HG03460 (cell line): ENCODE data around the gene CFLAR.
"Not testable (repeated sequence)": the region's sequence is repeated elsewhere in the genome, so short reads cannot be mapped to it uniquely, and the experiment has no call there.

ENCODE experiments used
- ATAC-seq: cut with Tn5 transposase; IDR thresholded peaks from one replicate; pipeline ENCODE4 v1.9.1; 2021; ENCODE audit not compliant: unreplicated experiment

Gene CFLAR

DNA sequence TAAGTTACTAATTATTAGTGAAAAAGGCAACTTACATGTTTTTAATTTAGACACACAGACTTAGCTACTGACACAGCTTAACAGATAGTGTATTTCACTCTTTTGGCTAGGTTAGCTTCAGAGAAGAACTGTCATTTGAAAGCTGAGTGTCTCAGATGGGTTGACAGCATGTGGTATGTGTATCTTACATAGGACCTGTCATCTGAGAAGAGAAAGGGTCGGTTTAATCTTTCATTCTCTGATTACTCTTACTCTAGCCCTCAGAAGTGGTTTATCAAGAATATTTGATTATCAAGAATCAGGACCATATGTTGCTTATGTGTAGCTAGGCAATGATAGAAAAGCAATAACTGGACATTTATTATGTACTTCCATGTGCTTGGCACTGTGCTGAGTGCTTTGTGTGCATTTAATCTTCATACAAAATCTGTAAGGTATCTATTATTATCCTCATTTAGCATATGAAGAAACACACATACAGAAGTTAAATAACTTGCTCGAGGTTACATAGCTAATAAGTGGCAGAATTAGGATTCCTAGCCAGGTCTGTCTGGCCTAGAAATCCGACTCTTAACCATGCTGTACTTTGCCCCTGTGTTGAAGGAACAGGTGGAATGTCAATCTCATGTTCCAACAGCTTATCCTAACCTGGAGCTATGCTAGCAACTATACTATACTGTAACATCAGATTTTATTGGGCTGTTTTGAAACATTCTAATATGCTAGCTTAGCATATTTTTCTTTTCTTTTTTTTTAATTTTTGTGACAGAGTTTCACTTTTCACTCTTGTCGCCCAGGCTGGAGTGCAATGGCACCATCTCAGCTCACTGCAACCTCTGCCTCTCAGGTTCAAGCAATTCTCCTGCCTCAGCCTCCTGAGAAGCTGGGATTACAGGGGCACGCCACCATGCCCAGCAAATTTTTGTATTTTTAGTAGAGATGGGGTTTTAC, 28.4 kb downstream of the CFLAR start:
- no peak for ATAC-seq

DNA sequence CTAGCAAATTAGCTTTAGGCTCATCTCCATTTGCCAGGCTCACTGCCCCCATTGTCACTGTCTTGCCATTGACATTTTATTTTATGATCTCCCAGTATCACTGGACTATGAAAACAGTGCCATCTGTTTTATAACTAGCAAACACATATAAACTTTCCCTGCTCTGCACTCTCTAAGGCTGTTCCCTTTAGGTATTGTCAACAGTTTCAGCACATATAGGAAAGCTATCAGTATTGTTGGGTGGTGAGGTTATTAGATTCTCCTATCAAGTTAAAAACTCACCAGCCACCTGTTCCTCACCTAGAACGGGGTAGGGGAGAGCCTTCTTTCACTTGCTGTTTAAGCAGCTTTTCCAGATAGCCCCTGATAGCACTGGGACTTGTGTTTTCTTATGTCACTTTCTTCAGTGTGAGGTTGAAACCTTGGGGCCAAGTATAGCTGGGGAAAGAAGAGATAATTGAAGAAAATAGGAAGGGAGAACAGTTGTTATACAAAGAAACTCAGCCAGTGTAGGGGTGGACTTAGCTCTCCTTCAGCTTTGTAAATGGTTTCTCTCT, 32.5 kb downstream of the CFLAR start:
- ATAC-seq: no peak

DNA sequence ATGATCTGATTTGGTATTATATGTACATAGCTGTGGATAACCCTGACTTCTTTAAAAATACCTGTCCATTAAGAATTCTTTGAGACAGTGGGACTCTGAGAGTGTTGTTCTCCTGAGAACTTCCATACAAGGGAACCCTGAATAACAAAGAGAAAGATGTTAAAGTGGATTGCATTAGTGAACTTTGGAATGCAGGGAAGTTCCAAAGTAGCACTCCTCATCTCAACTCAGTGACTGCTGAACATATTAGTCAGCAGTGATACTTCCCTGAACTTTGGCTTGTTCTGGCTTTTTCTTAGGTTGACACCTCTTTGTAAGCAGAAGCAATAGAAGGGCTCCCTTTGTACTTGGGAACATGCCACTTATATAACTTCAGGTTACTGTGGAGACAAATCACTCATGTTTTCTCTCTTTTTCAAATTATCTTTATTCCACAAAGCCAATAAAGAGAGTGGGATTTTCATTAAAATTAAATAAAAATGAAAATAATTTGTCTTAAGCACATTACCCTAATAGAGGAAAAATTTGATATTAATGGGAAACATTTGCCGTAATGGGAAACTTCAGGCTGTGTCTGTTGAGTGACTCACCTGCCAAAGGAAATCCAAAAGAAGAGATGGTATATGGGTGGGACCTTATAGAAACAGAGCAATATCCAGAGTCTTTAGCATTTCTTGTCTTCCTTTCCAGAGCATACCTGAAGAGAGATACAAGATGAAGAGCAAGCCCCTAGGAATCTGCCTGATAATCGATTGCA, 33.3 kb downstream of the CFLAR start:
- no peak for ATAC-seq

DNA sequence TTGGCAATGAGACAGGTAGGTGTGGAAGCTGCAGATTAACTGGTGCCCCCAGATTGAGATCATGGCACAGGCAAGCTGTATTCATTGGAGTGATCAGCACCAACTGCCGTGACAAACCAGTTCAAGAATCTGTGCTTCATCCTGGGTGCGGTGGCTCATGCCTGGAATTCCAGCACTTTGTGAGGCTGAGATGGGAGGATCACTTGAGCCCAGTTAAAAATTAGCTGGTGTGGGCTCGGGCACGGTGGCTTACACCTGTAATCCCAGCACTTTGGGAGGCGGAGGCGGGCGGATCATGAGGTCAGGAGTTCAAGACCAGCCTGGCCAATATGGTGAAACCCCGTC, 33.8 kb downstream of the CFLAR start:
- ATAC-seq: not testable (repeated sequence)

DNA sequence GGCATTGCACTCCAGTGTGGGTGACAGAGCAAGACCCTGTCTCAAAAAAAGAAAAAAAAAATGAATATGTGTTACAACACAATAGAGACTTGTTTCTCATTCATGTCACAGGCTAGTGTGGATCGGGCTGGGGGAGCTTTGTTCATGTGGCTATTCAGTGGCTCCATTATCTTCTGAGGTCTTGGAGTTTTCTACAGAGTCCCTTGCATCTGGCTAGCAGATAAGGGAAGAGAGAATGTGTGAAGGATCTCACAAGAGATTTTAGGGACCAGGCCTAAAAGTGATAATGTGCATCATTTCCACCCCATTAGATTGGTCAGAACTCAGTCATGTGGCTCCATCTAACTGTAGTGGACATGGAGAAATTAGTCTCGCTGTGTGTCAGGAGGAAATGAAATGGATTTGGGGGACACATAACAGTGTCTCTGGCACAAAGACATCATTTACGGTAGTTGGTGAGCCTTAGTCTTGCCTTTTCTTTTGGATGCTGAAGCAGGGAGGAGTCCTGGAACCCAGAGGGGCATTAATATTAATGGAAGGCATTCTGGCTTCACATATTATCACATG, 34.6 kb downstream of the CFLAR start:
- no peak for ATAC-seq

DNA sequence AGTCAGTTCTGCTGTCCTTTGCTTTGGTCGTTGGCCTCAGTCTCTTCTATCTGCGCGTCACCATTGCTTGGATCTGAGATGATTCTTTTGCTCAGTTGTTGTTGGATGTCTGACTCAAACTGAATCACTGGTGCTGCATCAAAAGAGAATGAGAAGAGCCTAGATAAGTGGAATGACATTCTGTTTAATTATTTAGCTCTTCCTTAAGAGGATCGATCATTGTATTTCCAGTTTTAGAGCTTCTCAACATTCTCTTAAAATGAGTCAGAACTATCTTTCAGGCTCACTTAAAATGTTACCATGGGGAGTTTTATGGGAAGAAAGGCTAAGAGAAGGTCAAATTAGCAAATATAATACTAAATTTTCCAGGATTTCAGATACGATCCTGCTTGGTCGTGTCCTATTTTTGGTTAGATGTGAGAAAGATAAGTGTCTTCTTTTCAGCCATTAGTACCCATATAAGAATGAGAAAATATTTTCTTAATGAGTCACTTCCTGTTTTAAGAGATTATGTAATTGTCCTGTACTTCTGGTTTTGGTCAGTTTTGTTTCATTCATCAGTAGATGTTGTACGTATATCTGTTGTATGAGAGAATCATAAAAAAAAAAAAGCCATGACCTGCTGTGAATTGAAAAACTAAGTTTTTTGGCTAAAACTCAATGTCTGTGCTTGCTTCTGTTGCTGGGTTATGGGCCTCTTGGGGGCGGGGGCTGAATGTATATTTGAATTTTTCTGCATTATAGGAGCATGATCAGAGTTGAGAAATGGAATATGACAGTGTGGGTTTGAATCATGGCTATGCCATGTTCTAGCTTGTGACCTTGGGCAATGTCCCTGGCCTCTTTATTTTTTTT, 35.4 kb downstream of the CFLAR start:
- peak; percentile 68 for ATAC-seq

DNA sequence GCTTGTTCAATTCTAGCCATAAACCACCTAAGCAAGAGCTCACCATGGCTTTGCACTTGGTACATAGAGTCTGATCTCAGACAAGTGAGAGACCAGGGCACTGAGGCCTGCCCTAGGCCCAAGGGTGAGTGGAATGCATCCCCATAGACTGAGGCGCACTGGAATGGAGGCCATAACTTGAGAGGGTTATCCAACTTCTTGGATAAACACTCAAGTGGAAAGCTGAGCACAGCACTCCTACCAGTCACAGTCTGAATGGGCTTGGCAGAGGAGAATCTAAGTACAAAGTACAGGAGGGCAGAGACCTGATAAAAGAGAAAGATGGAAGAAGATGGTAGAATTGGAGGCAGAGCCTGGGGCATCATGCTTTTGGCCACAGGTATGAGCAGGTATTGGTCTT, 36.6 kb downstream of the CFLAR start:
- no peak for ATAC-seq

DNA sequence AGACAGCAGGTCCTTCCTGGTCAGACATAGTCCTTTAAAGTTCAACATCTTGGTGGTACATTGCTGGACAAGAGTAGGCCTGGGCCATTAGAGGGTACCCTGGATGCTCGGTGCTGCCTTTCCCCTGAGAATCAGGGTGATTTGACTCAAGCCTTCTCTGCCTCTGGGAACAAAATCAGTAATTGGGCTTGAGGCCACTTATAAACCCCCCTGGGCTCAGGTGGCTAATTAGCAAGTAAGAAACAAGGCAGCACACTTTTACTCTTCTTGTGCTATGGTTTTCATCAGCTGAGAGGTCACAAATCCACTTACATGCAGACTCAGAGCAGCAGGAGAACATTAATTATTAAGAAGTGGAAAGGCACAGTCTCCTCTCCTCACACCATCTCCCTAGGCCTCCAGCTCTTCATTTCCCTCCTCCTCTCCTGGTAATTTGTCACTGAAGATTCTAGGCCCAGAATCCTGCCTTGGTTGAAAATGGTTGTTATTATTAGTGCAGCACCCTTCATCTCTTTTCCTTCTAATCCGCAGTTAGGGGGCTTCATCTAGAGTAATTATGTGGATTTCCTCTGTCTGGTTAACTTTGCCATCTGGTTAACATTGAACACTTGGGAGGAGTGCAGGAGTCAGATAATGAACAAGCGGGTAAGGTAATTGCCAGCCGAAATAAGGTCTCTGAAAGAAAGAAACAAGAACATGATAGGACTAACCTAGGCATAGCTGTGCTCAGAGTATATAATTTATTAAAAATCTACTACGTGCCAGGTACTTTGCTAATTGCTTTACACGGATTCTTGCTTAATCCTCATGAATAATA, 37.2 kb downstream of the CFLAR start:
- ATAC-seq: no peak

DNA sequence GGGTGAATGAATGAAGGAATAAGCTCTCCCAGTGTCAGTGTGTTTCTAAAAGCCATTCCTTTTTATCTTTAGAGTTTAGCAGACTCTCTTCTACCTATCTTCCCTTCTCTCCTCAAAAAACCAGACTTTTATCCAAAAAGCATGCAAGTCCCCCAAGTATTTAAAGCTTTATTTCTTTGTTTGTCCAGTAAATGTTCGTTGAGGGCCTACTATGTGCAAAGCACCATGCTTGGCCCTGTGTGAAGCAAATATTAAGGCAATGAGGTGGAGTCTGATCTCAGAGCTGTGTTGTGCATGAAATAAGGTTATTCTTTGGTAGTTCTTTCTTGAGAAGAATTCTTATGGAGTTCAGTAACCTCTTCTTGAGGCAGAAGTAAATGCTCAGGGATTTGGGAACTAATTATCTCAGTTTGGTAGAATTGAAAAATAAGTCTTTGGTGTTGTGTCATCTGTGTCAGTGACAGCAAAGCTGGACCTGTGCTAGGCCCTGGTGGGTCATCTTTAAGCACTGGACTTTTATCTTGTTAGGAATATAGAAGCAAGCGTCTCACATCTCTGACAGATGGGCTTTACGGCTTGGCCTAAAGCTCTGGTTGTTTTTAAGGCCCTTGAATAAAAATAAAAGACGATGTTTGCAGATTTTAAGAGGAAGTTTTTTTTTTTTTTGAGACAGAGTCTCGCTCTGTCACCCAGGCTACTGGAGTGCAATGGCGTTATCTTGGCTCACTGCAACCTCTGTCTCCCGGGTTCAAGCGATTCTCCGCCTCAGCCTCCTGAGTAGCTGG, 38.8 kb downstream of the CFLAR start:
- ATAC-seq: no peak

DNA sequence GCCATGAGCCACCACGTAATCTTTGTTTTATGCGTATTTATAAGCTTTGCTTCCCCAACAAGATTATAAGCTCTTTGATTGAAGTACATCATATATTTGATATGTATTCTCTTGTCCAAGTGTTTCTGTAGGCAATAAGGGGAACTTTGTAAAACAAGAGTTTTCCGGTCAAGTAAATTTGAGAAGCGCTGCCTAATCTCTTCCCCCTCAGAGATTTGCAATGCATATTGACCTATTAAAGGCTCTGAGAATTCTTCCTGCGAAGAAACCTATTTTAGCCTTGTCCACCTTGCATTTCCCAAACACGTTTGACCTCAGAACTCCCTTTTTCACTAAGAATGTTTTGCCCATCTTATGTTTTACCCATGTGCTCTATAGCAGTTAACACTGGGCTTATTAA, 40.1 kb downstream of the CFLAR start:
- ATAC-seq: no peak

DNA sequence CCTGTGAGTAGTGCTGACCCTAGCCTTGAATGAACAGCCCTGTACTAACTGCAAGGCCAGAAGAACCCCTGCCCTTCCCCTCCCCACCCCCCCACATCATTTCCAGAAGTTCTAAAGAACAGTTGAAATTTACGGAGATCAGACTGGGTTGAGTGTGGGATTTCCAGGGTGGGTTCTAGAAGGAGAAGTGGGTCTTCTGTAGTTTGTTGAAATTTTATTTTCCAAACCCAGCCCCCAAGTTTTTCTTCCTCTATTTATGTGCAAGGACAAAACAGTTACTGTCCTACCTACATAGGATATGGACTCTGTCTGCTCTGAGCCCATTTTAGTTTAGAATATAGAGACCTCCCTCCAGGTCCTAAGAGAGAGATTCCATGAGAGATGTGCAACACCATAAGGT, 40.7 kb downstream of the CFLAR start:
- no peak for ATAC-seq

DNA sequence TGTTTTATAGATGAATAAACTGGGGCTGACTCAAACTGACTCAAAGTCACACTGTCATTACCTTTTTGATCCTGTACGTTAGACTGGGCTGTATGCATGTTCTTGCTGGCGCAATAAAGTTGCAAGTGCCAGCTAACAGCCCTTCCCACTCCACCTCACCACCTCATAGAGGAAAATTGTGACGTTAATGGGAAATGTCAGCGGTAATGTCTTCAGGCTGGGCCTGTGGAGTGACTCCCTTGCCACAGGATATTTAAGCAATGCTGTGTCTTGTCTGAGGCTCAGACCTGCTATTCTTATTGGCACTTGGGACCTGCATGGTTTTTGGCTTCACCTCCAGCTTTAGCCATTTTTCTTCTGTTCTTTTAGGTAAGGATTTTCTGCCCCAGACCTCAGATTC, 41.7 kb downstream of the CFLAR start:
- ATAC-seq: peak; percentile 15

DNA sequence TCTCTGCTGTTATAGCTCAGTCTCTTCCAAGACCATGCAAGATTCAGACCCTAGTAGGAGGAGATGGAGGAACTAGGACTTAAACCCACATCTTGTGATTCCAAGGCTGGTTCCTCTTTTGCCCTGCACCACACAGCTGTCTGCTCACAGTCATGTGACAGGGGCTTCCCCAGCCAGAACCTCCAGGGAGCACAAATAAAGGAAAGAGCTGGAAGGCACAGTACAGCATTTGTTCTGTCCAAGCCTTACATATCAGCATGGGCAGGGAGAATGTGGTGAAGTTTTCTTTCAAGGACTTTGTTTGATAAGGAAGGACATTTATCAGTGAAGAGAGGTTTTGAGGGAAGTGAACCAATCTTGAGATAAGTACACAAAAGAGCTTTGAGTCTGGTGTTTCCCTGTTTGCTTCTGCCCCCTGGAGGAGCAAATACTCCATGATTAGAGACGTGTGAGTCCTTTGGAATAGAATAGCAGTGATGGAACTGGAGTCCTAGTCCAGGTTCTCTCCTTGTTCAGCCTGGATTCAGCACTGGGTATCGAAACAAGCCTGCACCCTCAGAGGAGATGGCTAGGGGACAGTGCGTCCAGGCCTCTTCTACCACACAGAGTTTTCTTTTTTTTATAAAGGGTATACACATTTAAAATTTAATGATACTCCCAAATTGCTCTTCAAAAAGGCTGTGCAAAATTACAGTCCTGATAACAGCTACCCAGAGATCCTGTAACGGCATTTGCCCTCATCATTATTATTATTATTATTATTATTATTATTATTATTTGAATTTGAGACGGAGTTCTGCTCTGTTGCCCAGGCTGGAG, 42.4 kb downstream of the CFLAR start:
- peak; percentile 97 for ATAC-seq

DNA sequence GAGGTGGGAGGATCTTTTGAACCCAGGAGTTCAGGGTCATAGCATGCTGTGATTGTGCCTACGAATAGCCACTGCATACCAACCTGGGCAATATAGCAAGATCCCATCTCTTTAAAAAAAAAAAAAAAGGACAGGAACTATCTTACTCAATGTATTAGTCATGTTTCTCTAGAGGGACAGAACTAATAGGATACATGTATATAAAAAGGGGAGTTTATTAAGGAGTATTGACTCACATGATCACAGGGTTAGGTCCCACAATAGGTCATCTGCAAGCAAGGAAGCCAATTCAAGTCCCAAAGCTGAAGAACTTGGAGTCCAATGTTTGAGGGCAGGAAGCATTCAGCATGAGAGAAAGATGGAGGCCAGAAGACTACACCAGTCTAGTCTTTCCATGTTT, 48.2 kb downstream of the CFLAR start:
- no peak for ATAC-seq

DNA sequence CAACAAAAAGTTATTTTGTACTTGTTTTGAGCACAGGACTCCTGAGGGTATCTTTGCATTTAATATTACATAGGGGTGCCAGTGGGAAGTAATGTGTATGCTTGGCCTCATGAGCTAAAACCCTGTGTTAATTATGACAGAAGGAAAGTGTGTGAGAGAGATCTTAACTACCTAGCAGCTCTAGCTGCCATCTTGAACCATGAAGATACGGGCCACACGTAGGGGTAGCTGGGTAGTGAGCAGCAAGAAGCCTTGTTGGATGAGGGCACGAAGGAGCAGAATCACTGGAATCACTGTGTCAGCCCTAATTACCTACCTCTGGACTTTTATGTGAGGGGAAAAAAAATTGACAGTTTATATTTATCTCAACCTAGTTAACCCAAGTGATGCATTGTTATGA, 51.6 kb downstream of the CFLAR start:
- no peak for ATAC-seq

DNA sequence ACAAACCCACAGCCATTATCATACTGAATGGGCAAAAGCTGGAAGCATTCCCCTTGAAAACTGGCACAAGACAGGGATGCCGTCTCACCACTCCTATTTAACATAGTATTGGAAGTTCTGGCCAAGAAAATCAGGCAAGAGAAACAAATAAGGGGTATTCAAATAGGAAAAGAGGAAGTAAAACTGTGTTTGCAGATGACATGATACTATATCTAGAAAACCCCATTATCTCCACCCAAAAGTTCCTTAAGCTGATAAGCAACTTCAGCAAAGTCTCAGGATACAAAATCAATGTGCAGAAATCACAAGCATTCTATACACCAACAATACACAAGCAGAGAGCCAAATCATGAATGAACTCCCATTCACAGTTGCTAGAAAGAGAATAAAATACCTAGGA, 52.5 kb downstream of the CFLAR start:
- not testable (repeated sequence) for ATAC-seq

DNA sequence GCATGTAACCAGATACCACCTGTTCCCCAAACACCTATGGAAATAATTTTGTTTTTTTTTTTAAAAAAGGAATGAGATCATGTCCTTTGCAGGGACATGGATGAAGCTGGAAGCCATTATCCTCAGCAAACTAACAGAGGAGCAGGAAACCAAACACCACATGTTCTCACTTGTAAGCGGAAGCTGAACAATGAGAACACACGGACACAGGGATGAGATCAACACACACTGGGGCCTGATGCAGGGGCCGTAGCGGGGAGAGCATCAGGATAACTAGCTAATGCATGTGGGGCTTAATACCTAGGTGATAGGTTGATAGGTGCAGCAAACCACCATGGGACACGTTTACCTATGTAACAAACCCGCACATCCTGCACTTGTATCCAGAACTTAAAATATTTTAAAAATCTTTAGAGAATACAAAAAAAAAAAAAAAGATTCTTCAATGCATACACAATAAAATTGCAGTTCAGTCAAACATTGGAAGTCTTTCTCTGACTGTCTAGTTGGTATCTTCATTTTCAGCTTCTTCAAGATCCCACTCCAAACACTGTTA, 55.4 kb downstream of the CFLAR start:
- no peak for ATAC-seq

DNA sequence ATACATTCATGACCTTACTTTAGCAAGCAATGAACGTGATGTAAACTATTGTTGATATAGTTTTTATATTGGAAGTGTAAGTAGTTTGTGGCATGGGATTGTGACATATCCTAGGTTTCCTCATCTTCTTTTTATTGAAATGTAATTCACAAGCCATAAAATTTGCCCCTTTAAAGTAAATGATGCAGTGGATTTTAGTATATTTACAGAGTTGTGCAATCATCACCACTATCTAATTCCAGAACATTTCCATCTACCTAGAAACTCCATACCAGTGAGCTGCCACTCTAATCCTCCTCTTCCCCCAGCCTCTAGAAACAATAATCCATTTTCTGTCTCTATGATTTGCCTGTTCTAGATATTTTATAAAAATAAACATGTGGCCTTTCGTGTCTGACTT, 56.3 kb downstream of the CFLAR start:
- ATAC-seq: no peak
